Subcutaneous abdominal adipose tissue (tissue), 5 donors: ENCODE data around the gene FGFR1OP2.

Source experiments
- H3K27ac ChIP-seq: one replicate; pipeline ENCODE4 v1.7.0; 2013; ENCODE audit warnings: low read depth, mild to moderate bottlenecking, inconsistent platforms, low read length, moderate library complexity
- H3K27me3 ChIP-seq, 5 donors: one replicate each; pipeline ENCODE4 v1.7.0; 2013; ENCODE audit warnings: low read length in 5 of 5, inconsistent platforms in 1 of 5; ENCODE audit not compliant: control insufficient read depth in 5 of 5, insufficient read depth in 4 of 5
- H3K36me3 ChIP-seq, 5 donors: one replicate each; pipeline ENCODE4 v1.7.0; 2013; ENCODE audit warnings: low read length in 5 of 5; ENCODE audit not compliant: control insufficient read depth in 5 of 5, insufficient read depth in 5 of 5
- H3K4me1 ChIP-seq, 5 donors: one replicate each; pipeline ENCODE4 v1.7.0; 2013; ENCODE audit warnings: low read length in 5 of 5, mild to moderate bottlenecking in 3 of 5, moderate library complexity in 1 of 5; ENCODE audit not compliant: control insufficient read depth in 5 of 5, insufficient read depth in 5 of 5
- H3K4me3 ChIP-seq, 5 donors: one replicate each; pipeline ENCODE4 v1.7.0; 2013; ENCODE audit warnings: low read length in 5 of 5, low read depth in 1 of 5
- H3K9ac ChIP-seq, 5 donors: one replicate each; pipeline ENCODE4 v1.7.0; 2013; ENCODE audit warnings: low read length in 5 of 5, mild to moderate bottlenecking in 4 of 5, moderate library complexity in 3 of 5
- H3K9me3 ChIP-seq, 5 donors: one replicate each; pipeline ENCODE4 v1.7.0; 2013; ENCODE audit warnings: low read length in 5 of 5; ENCODE audit not compliant: control insufficient read depth in 5 of 5
- donor health status: healthy.
- donor health status: healthy.
- donor health status: healthy.
- donor health status: healthy.
- donor health status: healthy.

Gene FGFR1OP2

DNA sequence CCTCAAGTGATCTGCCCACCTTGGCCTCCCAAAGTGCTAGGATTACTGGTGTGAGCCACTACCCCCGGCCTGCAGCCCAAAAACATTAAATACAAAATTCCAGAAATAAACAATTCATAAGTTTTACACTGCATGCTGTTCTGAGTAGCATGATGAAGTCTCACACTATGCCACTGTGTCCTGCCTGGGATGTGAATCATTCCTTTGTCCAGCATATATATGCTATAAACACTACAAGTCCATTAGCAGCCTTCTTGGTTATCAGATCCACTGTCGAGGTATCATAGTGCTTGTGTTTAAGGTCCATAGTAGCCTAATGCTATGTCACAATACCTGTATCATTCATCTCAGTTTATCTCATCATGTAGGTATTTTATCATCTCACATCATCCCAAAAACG, 16.4 kb upstream of the FGFR1OP2 start:
- H3K27me3 ChIP-seq = no peaks in the 10 kb centered on the region
- H3K36me3 ChIP-seq = peaks cover 21 to 41% (median 24%) of the 10 kb centered on the region in 5 donors
- no peaks in the 10 kb centered on the region for H3K4me1 ChIP-seq
- no peaks in the 10 kb centered on the region for H3K9me3 ChIP-seq
- no peak overlapping the region for H3K4me3 ChIP-seq
- H3K9ac ChIP-seq = no peak overlapping the region
- no peak overlapping the region for H3K27ac ChIP-seq

- Histone ChIP-seq H3K9me3 (no peaks in the 10 kb centered on the region), H3K36me3 (peaks cover 19 to 40% (median 34%) of the 10 kb centered on the region in 5 donors), H3K27ac (no peak overlapping the region), H3K27me3 (no peaks in the 10 kb centered on the region), H3K4me3 (no peak overlapping the region), H3K9ac (no peak overlapping the region), H3K4me1 (no peaks in the 10 kb centered on the region)
Observed at GRCh38 chr12:26928661-26929060, 9.6 kb upstream of the FGFR1OP2 start.

DNA sequence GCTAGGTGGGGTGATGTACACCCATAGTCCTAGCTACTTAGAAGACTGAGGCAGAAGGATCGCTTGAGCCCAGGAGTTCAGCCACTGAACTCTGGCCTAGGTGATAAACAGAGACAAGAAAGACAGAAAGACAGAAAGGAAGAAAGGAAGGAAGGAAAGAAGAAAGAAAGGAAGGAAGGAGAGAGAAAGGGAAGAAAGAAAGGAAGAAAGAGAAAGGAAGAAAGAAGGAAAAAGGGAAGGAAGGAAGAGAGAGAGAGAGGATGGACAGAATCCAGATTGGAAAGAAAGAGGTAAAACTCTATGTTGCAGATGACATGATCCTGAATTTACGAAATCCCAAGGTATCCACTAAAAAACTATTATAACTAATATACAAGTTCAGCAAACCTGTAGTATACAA, 8.7 kb upstream of the FGFR1OP2 start:
- peaks cover 14 to 35% (median 31%) of the 10 kb centered on the region in 5 donors for H3K36me3 ChIP-seq

DNA sequence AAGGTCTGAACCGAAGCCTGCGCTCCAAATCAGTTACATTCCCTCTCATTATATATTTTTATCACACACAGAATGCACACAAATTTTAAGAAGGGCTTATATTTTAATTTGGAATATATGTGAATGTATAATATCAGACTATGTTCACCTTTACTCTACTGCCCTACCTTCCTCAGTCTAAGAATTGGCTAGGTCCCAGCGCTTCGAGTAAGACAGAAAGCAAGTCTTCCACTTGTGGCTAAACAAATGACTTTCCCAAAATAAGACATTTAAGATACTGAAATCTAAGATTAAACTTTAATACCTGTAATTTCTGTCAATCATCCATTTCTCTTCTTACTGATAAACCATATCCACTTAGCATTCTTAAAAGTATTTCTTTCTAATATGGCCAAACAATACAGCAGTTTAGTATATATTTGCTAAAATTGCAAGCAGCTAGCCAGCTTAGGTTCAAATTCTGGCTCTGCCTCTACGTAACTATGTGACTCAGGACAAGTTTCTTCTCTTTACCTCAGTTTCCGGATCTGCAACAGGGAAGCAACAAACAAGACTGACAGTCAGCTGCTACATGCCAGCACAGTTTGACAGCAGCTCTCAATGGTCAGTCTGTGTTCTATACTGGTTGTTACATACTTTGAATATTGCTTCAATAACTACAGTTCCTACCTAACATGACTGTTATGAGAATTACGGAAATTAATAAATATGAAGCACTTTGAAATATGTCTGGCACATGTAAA, 2.5 kb upstream of the FGFR1OP2 start:
- H3K4me3 ChIP-seq = no peak overlapping the region

More for the DNA sequence above, 8.7 kb upstream of the FGFR1OP2 start:
- no peak overlapping the region for H3K27ac ChIP-seq
- H3K4me1 ChIP-seq = no peaks in the 10 kb centered on the region
- H3K9me3 ChIP-seq = no peaks in the 10 kb centered on the region
- no peak overlapping the region for H3K9ac ChIP-seq
- H3K27me3 ChIP-seq = no peaks in the 10 kb centered on the region
- no peak overlapping the region for H3K4me3 ChIP-seq

DNA sequence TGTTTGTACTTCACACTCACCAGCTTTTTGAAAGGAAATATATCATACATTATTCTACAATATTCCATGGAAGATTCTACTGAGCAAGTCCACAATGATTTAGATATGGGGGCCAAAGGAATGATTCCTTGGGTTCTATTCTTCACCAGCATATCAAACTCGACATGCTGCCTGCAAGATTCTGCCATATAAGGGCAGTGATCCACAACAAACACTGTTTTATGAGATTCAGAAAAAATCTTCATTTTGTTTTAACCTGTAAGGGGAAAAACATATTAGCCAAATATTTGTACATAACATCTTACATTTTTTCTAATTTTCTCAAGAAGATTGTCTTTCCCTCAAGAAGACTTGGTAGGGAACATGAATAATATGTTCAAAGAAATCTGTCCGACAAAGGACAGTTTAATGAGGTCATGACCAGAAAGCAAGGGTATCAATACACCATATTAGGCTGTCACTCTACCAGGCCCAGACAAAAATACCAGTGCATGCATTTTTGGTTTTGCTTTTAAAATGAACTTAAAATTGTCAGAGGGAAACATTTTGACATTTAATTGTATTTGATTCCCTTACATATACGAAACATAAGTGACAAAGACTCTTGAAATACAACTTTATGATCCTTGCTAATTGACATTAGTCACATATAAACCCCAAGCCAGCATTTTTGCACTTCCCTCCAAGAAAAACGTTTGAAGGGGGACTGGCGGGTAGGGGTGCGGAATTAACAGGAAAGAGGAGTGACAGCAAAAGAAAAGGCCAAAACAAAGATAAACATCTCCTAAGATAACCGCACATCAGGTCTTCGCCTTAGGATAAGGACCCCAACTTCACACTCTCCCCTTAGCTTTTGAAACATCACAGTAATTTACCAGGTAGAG, 1.5 kb upstream of the FGFR1OP2 start:
- H3K4me1 ChIP-seq = peaks cover 6 to 47% (median 42%) of the 10 kb centered on the region in 5 donors
- H3K4me3 ChIP-seq = peak overlapping the region; percentile 86 to 100 (median 99)
- H3K9me3 ChIP-seq = no peaks in the 10 kb centered on the region
- peak overlapping the region; percentile 87 to 99 (median 98) for H3K9ac ChIP-seq
- no peaks in the 10 kb centered on the region for H3K27me3 ChIP-seq
- peak overlapping the region; percentile 84 for H3K27ac ChIP-seq
- H3K36me3 ChIP-seq = peaks cover 0 to 16% (median 5%) of the 10 kb centered on the region in 5 donors

More for the DNA sequence above, 2.5 kb upstream of the FGFR1OP2 start:
- Histone ChIP-seq H3K4me1 (peaks cover 6 to 41% (median 37%) of the 10 kb centered on the region in 5 donors), H3K9ac (peak overlapping the region in 1 of 5 donors; percentile 25), H3K27ac (no peak overlapping the region), H3K9me3 (no peaks in the 10 kb centered on the region), H3K36me3 (peaks cover 0 to 16% (median 5%) of the 10 kb centered on the region in 5 donors), H3K27me3 (no peaks in the 10 kb centered on the region)

DNA sequence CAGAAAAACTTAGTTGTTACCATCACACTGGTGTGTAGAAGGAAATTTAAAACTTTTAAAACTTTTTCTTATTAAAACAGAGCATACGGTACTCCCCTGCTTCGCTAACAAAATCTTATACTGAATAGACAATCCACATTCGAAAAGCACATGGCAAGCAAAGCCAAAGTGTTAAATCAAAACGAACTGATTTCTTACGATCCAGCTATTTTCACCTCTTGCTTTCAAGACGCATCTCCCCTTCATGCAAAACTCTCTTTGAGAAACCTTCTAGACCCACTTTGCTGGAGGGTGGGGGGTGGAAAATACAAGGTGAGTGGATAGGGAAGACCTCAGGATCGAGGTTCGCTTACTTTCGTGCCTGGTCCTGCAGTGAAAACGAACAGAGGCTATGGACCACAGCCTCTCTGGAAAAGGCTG, 817 bp upstream of the FGFR1OP2 start:
- Histone ChIP-seq H3K9ac (peak overlapping the region; percentile 87 to 99 (median 98)), H3K4me1 (peaks cover 6 to 52% (median 47%) of the 10 kb centered on the region in 5 donors), H3K27me3 (no peaks in the 10 kb centered on the region), H3K9me3 (no peaks in the 10 kb centered on the region), H3K4me3 (peak overlapping the region; percentile 86 to 100 (median 99)), H3K27ac (peak overlapping the region; percentile 84), H3K36me3 (peaks cover 0 to 10% (median 3%) of the 10 kb centered on the region in 5 donors)

DNA sequence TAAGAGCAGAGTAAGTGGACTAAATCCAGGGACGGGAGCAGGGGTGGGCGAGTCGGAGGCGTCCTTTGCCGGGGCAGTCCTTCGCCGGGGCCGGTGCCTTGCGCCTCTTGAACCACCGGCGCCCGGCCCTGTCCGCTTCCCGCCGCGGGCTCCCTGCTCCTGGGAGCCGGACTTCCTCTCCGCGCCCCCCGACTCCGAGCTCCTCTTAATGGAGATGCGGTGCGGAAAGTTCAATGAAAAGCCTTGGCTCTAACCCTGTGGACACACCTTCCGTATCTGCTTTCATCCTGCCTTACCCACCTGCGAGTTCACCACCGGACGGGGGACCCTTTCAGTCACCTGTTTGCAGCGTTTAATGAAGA, 412 bp downstream of the FGFR1OP2 start:
- Histone ChIP-seq H3K9ac (peak overlapping the region; percentile 79 to 99 (median 98)), H3K36me3 (no peaks in the 10 kb centered on the region), H3K9me3 (no peaks in the 10 kb centered on the region), H3K4me3 (peak overlapping the region; percentile 86 to 100 (median 99)), H3K27me3 (no peaks in the 10 kb centered on the region), H3K4me1 (peaks cover 6 to 57% (median 48%) of the 10 kb centered on the region in 5 donors), H3K27ac (peak overlapping the region; percentile 84)

DNA sequence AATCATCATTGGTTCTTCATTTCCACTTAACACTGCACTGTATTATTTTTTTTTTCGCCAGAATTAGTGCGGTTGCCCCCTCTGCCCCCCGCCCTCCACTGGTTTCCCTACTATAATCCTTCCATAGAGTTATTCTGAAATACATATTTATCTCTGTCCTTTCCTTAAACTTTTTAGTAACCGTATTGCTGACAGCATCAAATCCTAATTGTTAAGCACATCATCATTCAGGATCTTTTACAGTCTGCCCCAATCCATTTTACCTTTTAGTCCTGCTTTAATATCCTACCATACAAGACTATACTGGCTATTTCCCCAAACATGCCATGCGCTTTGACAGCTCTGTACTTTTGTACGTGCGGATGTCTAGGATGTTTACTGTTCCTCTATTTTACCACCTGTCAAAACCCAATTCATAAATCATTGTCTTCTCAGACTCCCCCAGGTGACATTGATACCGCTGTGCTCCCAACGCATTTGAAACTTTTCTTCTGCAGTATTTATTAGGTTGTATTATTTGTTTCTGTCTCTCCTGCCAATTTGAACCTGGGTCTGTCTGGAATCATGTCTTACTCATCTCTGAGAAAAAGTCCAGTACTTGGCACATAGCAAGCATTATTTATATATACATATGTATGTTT, 1.0 kb downstream of the FGFR1OP2 start:
- Histone ChIP-seq H3K27ac (peak overlapping the region; percentile 84), H3K4me1 (peaks cover 6 to 57% (median 48%) of the 10 kb centered on the region in 5 donors), H3K27me3 (no peaks in the 10 kb centered on the region), H3K9ac (peak overlapping the region; percentile 79 to 99 (median 98)), H3K9me3 (no peaks in the 10 kb centered on the region), H3K36me3 (no peaks in the 10 kb centered on the region), H3K4me3 (peak overlapping the region; percentile 86 to 100 (median 99))

DNA sequence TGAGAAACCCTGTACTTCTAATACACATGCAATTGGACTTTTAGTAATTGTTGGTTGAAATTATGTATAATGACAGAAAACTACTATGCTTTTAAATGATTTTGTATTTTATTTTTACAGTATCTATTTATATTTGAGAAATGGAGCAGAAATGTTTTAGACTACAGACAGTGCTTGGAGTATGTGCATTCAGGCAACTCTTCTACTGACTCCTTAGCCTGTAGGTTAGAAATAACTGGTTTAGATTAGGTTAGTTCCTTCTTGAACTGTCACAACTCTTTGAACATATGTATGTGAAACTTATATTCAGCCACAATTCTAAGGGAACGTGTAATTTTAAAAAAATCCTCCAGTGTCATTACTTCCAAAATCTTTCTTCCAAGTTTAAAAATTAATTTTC, 1.7 kb downstream of the FGFR1OP2 start:
- Histone ChIP-seq H3K9ac (peak overlapping the region in 4 of 5 donors; percentile 87 to 99 (median 98)), H3K27ac (no peak overlapping the region), H3K4me1 (peaks cover 6 to 57% (median 48%) of the 10 kb centered on the region in 5 donors), H3K9me3 (no peaks in the 10 kb centered on the region), H3K27me3 (no peaks in the 10 kb centered on the region), H3K36me3 (no peaks in the 10 kb centered on the region), H3K4me3 (peak overlapping the region in 3 of 5 donors; percentile 99)
